Smooth muscle cell (in vitro differentiated cells): ENCODE results near the gene SRP72. TPM values are rescaled to one million over a fixed set of nuclear protein-coding genes. Genes with fewer than 3 reads are reported as not detected.

Experiments
- DNase-seq: peaks from one replicate; lab custom pipeline; 2025; ENCODE audit not compliant: unreplicated experiment; lab: John Stamatoyannopoulos, UW
- H2AFZ ChIP-seq: fragments of 200-600 bp; sonication (generic); 2 replicates; pipeline ENCODE4 v1.6.0; 2016; ENCODE audit warnings: antibody characterized with exemption, low read depth, mild to moderate bottlenecking
- H3F3A ChIP-seq: fragments of 200-600 bp; sonication (generic); 2 replicates; pipeline ENCODE4 v1.6.0; 2017; ENCODE audit warnings: antibody characterized with exemption, low read depth
- H3K27ac ChIP-seq: fragments of 200-600 bp; sonication (generic); 2 replicates; pipeline ENCODE4 v1.5.1; 2016; ENCODE audit warnings: low read depth, mild to moderate bottlenecking
- H3K27me3 ChIP-seq: fragments of 200-600 bp; sonication (generic); 2 replicates; pipeline ENCODE4 v1.6.1; 2016; ENCODE audit warnings: low read depth, mild to moderate bottlenecking
- H3K36me3 ChIP-seq: fragments of 200-600 bp; sonication (generic); 2 replicates; pipeline ENCODE4 v1.5.1; 2016; ENCODE audit warnings: low read depth
- H3K4me1 ChIP-seq: fragments of 200-600 bp; sonication (generic); 2 replicates; pipeline ENCODE4 v1.5.1; 2016; ENCODE audit warnings: low read depth
- H3K4me2 ChIP-seq: fragments of 200-600 bp; sonication (generic); 2 replicates; pipeline ENCODE4 v1.6.0; 2016; ENCODE audit warnings: mild to moderate bottlenecking
- H3K4me3 ChIP-seq: fragments of 200-600 bp; sonication (generic); 2 replicates; pipeline ENCODE4 v1.5.1; 2016; ENCODE audit warnings: mild to moderate bottlenecking
- H3K79me2 ChIP-seq: fragments of 200-600 bp; sonication (generic); 2 replicates; pipeline ENCODE4 v1.6.0; 2016; ENCODE audit warnings: low read depth, mild to moderate bottlenecking
- H3K9ac ChIP-seq: fragments of 200-600 bp; sonication (generic); 2 replicates; pipeline ENCODE4 v1.6.0; 2016; ENCODE audit warnings: low read depth
- H3K9me3 ChIP-seq: fragments of 200-600 bp; sonication (generic); replicated peaks from 2 replicates; pipeline ENCODE4 v1.5.1; 2016; ENCODE audit warnings: low read depth
- H4K20me1 ChIP-seq: fragments of 200-600 bp; sonication (generic); 2 replicates; pipeline ENCODE4 v1.6.0; 2016; ENCODE audit warnings: low read depth
- CTCF ChIP-seq: fragments of 200-600 bp; sonication (generic); IDR thresholded peaks from 2 replicates; pipeline ENCODE4 v1.5.1; 2017; ENCODE audit warnings: borderline replicate concordance, mild to moderate bottlenecking, antibody characterized with exemption; ENCODE audit not compliant: insufficient read depth, poor library complexity, severe bottlenecking
- WGBS: methylation state at CpG from one replicate; pipeline ENCODE4 v1.1.7; 2016; ENCODE audit warnings: low lambda C conversion rate; 5-methylcytosine and 5-hydroxymethylcytosine counted together
- polyA plus RNA-seq: library from polyadenylated mRNA; unstranded; fragments of >200 nt; fragmentation: Nextera tagmentation; extraction: Ambion mirVana; gene quantifications from 2 replicates; pipeline ENCODE4 v1.2.1, GENCODE V29; 2016
- total RNA-seq: library from RNA; depleted of rRNA; stranded (reverse); fragments of >200 nt; gene quantifications from 2 replicates; pipeline ENCODE4 v1.2.3, GENCODE V29; 2014

Gene SRP72
- total and polyA plus RNA-seq, 2 experiments from 2014 or later, result 90.0 to 113 TPM

- Histone ChIP-seq H3K36me3 (peaks cover 52% of the 10 kb centered on the region), H2AFZ (no peak overlapping the region), H4K20me1 (no peaks in the 10 kb centered on the region), H3F3A (peaks cover 2% of the 10 kb centered on the region), H3K4me2 (no peak overlapping the region), H3K27me3 (no peaks in the 10 kb centered on the region), H3K4me3 (no peak overlapping the region), H3K4me1 (no peaks in the 10 kb centered on the region), H3K9ac (no peak overlapping the region), H3K79me2 (peaks cover 19% of the 10 kb centered on the region), H3K9me3 (no peaks in the 10 kb centered on the region), H3K27ac (no peak overlapping the region)
- no peak for DNase-seq
- 98% methylated on average over 1 of the region's 1 CpG for WGBS
- no peak for TF ChIP-seq CTCF
Observed at GRCh38 chr4:56450342-56450741, 17.1 kb upstream of the SRP72 start.

DNA sequence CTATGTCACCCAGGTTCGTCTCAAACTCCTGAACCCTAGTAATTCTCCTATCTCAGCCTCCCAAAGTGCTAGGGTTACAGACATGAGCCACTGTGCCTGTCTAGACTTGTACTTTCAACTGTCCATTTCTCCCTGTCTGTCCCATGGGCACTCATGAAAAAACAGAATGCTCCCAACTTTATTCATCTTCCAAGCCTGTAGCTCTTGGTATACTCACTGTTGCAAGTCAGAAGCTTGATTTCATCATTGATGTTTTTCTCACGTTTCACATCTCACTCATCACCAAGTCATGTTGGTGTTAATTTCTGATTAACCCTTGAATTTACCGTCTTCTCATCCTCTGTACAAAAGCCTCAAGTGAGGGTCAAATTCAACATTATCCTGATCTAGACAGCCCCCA lies 7.3 kb upstream of the SRP72 start:
- DNase-seq, result no peak
- WGBS, result 60% methylated on average over 3 of the region's 3 CpGs
- no peak for TF ChIP-seq CTCF
- Histone ChIP-seq H3K79me2 (peaks cover 26% of the 10 kb centered on the region), H3K9ac (no peak overlapping the region), H3K27me3 (no peaks in the 10 kb centered on the region), H3K4me3 (no peak overlapping the region), H3K4me2 (no peak overlapping the region), H2AFZ (no peak overlapping the region), H3K9me3 (no peaks in the 10 kb centered on the region), H3K4me1 (no peaks in the 10 kb centered on the region), H3K36me3 (peaks cover 13% of the 10 kb centered on the region), H3F3A (peaks cover 15% of the 10 kb centered on the region), H4K20me1 (no peaks in the 10 kb centered on the region), H3K27ac (peak overlapping the region; percentile 54)

DNA sequence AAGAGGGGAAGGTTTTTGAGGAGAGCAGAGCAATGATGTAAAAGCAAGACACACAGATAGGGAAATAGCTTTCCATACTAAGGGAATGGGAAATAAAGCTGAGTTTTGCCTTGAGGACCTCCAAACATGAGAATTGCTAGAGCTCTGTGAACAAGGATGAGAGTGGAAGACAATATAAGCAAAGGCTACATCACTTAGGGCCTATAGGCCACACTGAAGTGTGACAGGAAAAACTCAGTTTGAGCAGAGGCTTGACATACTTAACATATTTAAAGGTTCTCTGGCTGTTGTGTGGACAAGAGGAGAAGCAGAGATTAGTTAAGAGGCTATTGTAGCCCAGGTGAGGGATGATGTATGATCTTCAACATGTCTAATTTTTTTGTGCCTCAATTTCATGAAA lies 5.3 kb upstream of the SRP72 start:
- H3K4me2 ChIP-seq, result no peak overlapping the region
- H3K79me2 ChIP-seq, result peaks cover 36% of the 10 kb centered on the region
- no peak overlapping the region for H2AFZ ChIP-seq
- H3K9me3 ChIP-seq, result no peaks in the 10 kb centered on the region
- H3K9ac ChIP-seq, result no peak overlapping the region
- peaks cover 19% of the 10 kb centered on the region for H3F3A ChIP-seq
- peaks cover 13% of the 10 kb centered on the region for H3K36me3 ChIP-seq
- DNase-seq, result no peak
- peaks cover 11% of the 10 kb centered on the region for H3K4me1 ChIP-seq
- H3K27me3 ChIP-seq, result no peaks in the 10 kb centered on the region
- H3K4me3 ChIP-seq, result no peak overlapping the region
- H4K20me1 ChIP-seq, result no peaks in the 10 kb centered on the region
- TF ChIP-seq CTCF, result no peak
- no peak overlapping the region for H3K27ac ChIP-seq

GRCh38 chr4:56463711-56464110 lies 3.7 kb upstream of the SRP72 start:
- 93% methylated on average over 5 of the region's 5 CpGs for WGBS
- TF ChIP-seq CTCF, result no peak
- no peak for DNase-seq
- H3K27me3 ChIP-seq, result no peaks in the 10 kb centered on the region
- no peak overlapping the region for H3K9ac ChIP-seq
- H2AFZ ChIP-seq, result no peak overlapping the region
- H3K9me3 ChIP-seq, result no peaks in the 10 kb centered on the region
- peaks cover 6% of the 10 kb centered on the region for H4K20me1 ChIP-seq
- peaks cover 19% of the 10 kb centered on the region for H3F3A ChIP-seq
- no peak overlapping the region for H3K27ac ChIP-seq
- no peak overlapping the region for H3K4me2 ChIP-seq
- peaks cover 42% of the 10 kb centered on the region for H3K79me2 ChIP-seq
- H3K36me3 ChIP-seq, result peaks cover 9% of the 10 kb centered on the region
- peaks cover 14% of the 10 kb centered on the region for H3K4me1 ChIP-seq
- H3K4me3 ChIP-seq, result no peak overlapping the region
